Lower leg skin (tissue), 3 donors: ENCODE results near the gene MZF1.

Experiments used
- POLR2A ChIP-seq, 2 donors: fragments of 450-650 bp; IDR thresholded peaks; one replicate each; pipeline ENCODE4 v1.6.1; 2016 to 2017; ENCODE audit warnings: antibody characterized with exemption in 2 of 2, mild to moderate bottlenecking in 1 of 2, moderate library complexity in 1 of 2
- TF ChIP-seq, protein P1 (sequence below), 3 donors: fragments of 450-650 bp; IDR thresholded peaks; one replicate each; pipeline ENCODE4 v1.5.1; 2016; ENCODE audit warnings: antibody characterized with exemption in 3 of 3, mild to moderate bottlenecking in 3 of 3, moderate library complexity in 2 of 3

- no peak for TF ChIP-seq POLR2A (IDR thresholded peaks at IDR 0.05)
- TF ChIP-seq, protein P1, sequence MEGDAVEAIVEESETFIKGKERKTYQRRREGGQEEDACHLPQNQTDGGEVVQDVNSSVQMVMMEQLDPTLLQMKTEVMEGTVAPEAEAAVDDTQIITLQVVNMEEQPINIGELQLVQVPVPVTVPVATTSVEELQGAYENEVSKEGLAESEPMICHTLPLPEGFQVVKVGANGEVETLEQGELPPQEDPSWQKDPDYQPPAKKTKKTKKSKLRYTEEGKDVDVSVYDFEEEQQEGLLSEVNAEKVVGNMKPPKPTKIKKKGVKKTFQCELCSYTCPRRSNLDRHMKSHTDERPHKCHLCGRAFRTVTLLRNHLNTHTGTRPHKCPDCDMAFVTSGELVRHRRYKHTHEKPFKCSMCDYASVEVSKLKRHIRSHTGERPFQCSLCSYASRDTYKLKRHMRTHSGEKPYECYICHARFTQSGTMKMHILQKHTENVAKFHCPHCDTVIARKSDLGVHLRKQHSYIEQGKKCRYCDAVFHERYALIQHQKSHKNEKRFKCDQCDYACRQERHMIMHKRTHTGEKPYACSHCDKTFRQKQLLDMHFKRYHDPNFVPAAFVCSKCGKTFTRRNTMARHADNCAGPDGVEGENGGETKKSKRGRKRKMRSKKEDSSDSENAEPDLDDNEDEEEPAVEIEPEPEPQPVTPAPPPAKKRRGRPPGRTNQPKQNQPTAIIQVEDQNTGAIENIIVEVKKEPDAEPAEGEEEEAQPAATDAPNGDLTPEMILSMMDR (IDR thresholded peaks at IDR 0.05), result no peak
These were observed 14.4 kb downstream of the MZF1 start for GRCh38 chr19:58558623-58559274.
